Measurements from ENCODE around the gene ZBTB7C. TPM values are rescaled to one million over a fixed set of nuclear protein-coding genes. Genes with fewer than 3 reads are reported as not detected.

The ZBTB7C gene
- total and polyA plus RNA-seq, 2 of the 4 experiments (the other 2 are of a cell fraction): not detected

DNA sequence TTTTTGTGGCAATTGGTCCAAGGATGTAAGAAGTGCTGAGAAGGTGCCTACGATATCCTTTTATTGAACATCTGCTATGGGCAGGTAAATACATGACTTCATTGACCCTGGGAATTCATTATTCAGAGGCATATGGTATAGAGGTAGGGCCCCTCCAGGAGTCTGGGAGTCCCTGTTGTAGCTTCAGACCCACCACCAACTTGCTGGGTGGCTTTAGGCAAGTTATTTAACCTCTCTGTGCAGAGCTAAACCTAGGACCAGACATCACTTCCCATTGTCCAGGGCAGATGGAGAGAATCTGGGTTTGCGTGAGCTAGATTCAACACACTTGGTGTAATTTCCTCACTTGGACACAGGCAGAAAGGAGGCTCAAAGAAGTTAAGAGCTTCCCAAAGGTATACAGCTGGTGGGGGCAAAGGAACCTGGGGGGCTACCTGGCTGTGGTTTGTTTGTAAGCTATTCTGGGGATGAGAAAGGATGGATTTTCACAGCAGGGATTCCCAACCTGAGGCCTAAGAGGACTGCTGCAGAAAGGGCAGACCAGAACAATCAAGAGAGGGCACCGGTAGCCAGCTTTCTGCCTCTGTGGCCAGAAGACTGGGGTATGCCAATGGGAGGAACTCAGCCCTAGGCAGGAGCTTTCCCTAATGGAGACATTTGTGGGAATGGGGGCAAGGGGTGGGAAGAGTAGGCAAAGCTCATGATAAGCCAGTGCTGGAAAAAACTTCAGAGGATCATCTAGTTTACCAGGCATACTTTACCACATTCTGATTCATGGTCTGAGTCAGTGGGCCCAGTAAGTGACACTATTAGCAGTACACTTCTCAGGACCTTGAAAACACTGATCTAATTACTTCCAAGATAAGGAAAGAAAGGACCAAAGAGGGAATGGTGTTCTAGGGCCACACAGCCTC, 376.1 kb downstream of the ZBTB7C start:
- DNase-seq: peak; percentile 53
- H2BK20ac ChIP-seq (ENCODE audit: low read depth, low read length): no peak overlapping the region
- no peak overlapping the region for H3K56ac ChIP-seq (ENCODE audit: extremely low read depth, insufficient read depth, low read length)
- intact Hi-C loops (cut with micrococcal nuclease) (no loop called here), in situ Hi-C loops (cut with MboI; ENCODE audit: low sequenced_read_pairs) (loop anchor here (5.0 kb wide), 1 partner anchor 414 kb away; no protein-coding TSS in a partner anchor), dilution Hi-C loops (cut with HindIII; ENCODE audit: low sequenced_read_pairs, unreplicated experiment) (no loop called here)
- H3K4me2 ChIP-seq (ENCODE audit: low read depth, low read length): no peak overlapping the region
- BruUV-seq (replicated peaks): no TSS peak
- H2BK5ac ChIP-seq (ENCODE audit: low read depth, low read length, poor library complexity, severe bottlenecking): no peak overlapping the region
- H2AK9ac ChIP-seq (replicated peaks; ENCODE audit: low read depth, low read length, poor library complexity): no peak overlapping the region
- no peak overlapping the region for H3K23ac ChIP-seq (ENCODE audit: low read depth, low read length)
- H3K18ac ChIP-seq (ENCODE audit: low read depth, low read length): no peak overlapping the region
- peak; percentile 46; the same call in 1 of the 2 replicates for ATAC-seq (ENCODE audit: low read depth)
- no peaks in the 10 kb centered on the region for H3K9me3 ChIP-seq (ENCODE audit: control insufficient read depth, insufficient read depth, low read length)
- no peak overlapping the region for H2BK120ac ChIP-seq (ENCODE audit: low read depth, low read length)
- no peak overlapping the region for H3K4me3 ChIP-seq (ENCODE audit: insufficient read depth, low read depth, low read length)
- no peaks in the 10 kb centered on the region for H3K9me1 ChIP-seq (ENCODE audit: insufficient read depth, low read length)
- no peak overlapping the region for H2AFZ ChIP-seq (replicated peaks; ENCODE audit: low read length, poor library complexity)
- ChIA-PET POLR2A (ENCODE audit: unreplicated experiment) (no interaction called here), CTCF (interaction anchor here (1.3 kb wide), 1 partner anchor 412 kb away, joined by 4 read pairs; no protein-coding TSS in a partner anchor)
- peaks cover 6% of the 10 kb centered on the region for H3K27me3 ChIP-seq (ENCODE audit: control insufficient read depth, insufficient read depth, low read length)
- no peak overlapping the region for H3K4ac ChIP-seq (ENCODE audit: low read depth, low read length)
- H2AK5ac ChIP-seq (ENCODE audit: low read depth, low read length): no peak overlapping the region
- no CpG with 5 or more reads among the region's 3 CpGs for WGBS, 2 experiments (ENCODE audit: extremely low coverage in 2 of 2, insufficient read length in 1 of 2)
- H3K4me1 ChIP-seq (ENCODE audit: control insufficient read depth, insufficient read depth, low read length): no peaks in the 10 kb centered on the region
- no peak overlapping the region for H4K91ac ChIP-seq (ENCODE audit: insufficient read depth, low read depth, low read length)
- H3K9ac ChIP-seq (ENCODE audit: low read depth, low read length): no peak overlapping the region
- no peak overlapping the region for H4K5ac ChIP-seq (ENCODE audit: low read depth, low read length)
- no peaks in the 10 kb centered on the region for H3K36me3 ChIP-seq (ENCODE audit: control insufficient read depth, insufficient read depth, low read length)
- H3K79me1 ChIP-seq (ENCODE audit: low read depth in 1 of 2, low read length in 2 of 2): no peaks in the 10 kb centered on the region
- no peaks in the 10 kb centered on the region for H4K20me1 ChIP-seq (ENCODE audit: insufficient read depth, low read length)
- H3K14ac ChIP-seq (replicated peaks; ENCODE audit: low read depth, low read length): no peak overlapping the region
- no peak overlapping the region for H2BK15ac ChIP-seq (ENCODE audit: low read depth, low read length)
- no peak overlapping the region for H4K8ac ChIP-seq (ENCODE audit: low read depth in 2 of 2, low read length in 2 of 2)
- no peak overlapping the region for H3K27ac ChIP-seq (ENCODE audit: insufficient read depth, low read length)
- no peak for TF ChIP-seq FOS (IDR thresholded peaks at IDR 0.05; ENCODE audit: low read depth, low read length)
- no peak for TF ChIP-seq NFE2L2 (IDR thresholded peaks at IDR 0.05; ENCODE audit: low read depth, low read length)
- no peak for TF ChIP-seq RCOR1 (IDR thresholded peaks at IDR 0.05; ENCODE audit: insufficient replicate concordance, low read length)
- no peak for TF ChIP-seq CEBPB (IDR thresholded peaks at IDR 0.05; ENCODE audit: low read depth, low read length)
- no peak for TF ChIP-seq MXI1 (IDR thresholded peaks at IDR 0.05; ENCODE audit: borderline replicate concordance, low read depth, low read length)
- TF ChIP-seq BHLHE40 (IDR thresholded peaks at IDR 0.05; ENCODE audit: low read depth, low read length): no peak
- no peak for TF ChIP-seq MAZ (IDR thresholded peaks at IDR 0.05; ENCODE audit: borderline replicate concordance, low read depth, low read length)
- TF ChIP-seq, protein P1, sequence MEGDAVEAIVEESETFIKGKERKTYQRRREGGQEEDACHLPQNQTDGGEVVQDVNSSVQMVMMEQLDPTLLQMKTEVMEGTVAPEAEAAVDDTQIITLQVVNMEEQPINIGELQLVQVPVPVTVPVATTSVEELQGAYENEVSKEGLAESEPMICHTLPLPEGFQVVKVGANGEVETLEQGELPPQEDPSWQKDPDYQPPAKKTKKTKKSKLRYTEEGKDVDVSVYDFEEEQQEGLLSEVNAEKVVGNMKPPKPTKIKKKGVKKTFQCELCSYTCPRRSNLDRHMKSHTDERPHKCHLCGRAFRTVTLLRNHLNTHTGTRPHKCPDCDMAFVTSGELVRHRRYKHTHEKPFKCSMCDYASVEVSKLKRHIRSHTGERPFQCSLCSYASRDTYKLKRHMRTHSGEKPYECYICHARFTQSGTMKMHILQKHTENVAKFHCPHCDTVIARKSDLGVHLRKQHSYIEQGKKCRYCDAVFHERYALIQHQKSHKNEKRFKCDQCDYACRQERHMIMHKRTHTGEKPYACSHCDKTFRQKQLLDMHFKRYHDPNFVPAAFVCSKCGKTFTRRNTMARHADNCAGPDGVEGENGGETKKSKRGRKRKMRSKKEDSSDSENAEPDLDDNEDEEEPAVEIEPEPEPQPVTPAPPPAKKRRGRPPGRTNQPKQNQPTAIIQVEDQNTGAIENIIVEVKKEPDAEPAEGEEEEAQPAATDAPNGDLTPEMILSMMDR (conservative IDR thresholded peaks at IDR 0.05; ENCODE audit: low read depth, low read length): no peak
- no peak for TF ChIP-seq SMC3 (IDR thresholded peaks at IDR 0.05; ENCODE audit: low read depth, low read length)
- no peak for TF ChIP-seq POLR2A (IDR thresholded peaks at IDR 0.05; ENCODE audit: low read depth, low read length)
- no peak for TF ChIP-seq RFX5 (IDR thresholded peaks at IDR 0.05; ENCODE audit: low read depth, low read length)
- TF ChIP-seq, protein P2, sequence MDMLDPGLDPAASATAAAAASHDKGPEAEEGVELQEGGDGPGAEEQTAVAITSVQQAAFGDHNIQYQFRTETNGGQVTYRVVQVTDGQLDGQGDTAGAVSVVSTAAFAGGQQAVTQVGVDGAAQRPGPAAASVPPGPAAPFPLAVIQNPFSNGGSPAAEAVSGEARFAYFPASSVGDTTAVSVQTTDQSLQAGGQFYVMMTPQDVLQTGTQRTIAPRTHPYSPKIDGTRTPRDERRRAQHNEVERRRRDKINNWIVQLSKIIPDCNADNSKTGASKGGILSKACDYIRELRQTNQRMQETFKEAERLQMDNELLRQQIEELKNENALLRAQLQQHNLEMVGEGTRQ (IDR thresholded peaks at IDR 0.05; ENCODE audit: low read depth, low read length): no peak
- no peak for TF ChIP-seq RAD21 (IDR thresholded peaks at IDR 0.05; ENCODE audit: low read length)
- no peak for TF ChIP-seq MAFK (IDR thresholded peaks at IDR 0.05; ENCODE audit: low read depth, low read length)
- no peak for TF ChIP-seq CHD1 (IDR thresholded peaks at IDR 0.05; ENCODE audit: low read depth, low read length)
